ENCODE data around the gene SENP5.

- TF ChIP-seq CTCF (IDR thresholded peaks at IDR 0.05 in 4 of 5, conservative IDR thresholded peaks at IDR 0.05 in 1 of 5): no peak
- no peak for TF ChIP-seq POLR2A (IDR thresholded peaks at IDR 0.05)
Measured at GRCh38 chr3:196965112-196965803, 97.5 kb downstream of the SENP5 start.
